HPDE6-E6E7 (cell line): ENCODE data around the gene NPIPB4.
A peak's percentile ranks its signal among the peaks of the same experiment; 100 is the strongest.
"Not testable (repeated sequence)": the region's sequence is repeated elsewhere in the genome, so short reads cannot be mapped to it uniquely, and the experiment has no call there.

Source experiments
- DNase-seq: peaks from one replicate; pipeline ENCODE4 v3.0.0; 2011; ENCODE audit warnings: missing footprints; ENCODE audit errors: extremely low spot score

The NPIPB4 gene

GRCh38 chr16:21857656-21858055, at the start of gene NPIPB4:
TSS of gene NPIPB4 (minus strand) at chr16:21857756. CDS start at chr16:21857378, 378 bp downstream.
- DNase-seq: not testable (repeated sequence)

- not testable (repeated sequence) for DNase-seq
Measured at GRCh38 chr16:21898998-21899397, 41.4 kb upstream of the NPIPB4 start.

GRCh38 chr16:21881988-21882387, 24.4 kb upstream of the NPIPB4 start:
- not testable (repeated sequence) for DNase-seq

GRCh38 chr16:21837186-21837585, 20.4 kb downstream of the NPIPB4 start:
- not testable (repeated sequence) for DNase-seq

- not testable (repeated sequence) for DNase-seq
Measured at GRCh38 chr16:21836334-21836733, 21.2 kb downstream of the NPIPB4 start.

GRCh38 chr16:21835747-21836146, 21.8 kb downstream of the NPIPB4 start:
- DNase-seq: not testable (repeated sequence)

GRCh38 chr16:21834211-21834610, 23.3 kb downstream of the NPIPB4 start:
- not testable (repeated sequence) for DNase-seq

- DNase-seq: not testable (repeated sequence)
Measured at GRCh38 chr16:21829929-21830328, 27.6 kb downstream of the NPIPB4 start.

- not testable (repeated sequence) for DNase-seq
Measured at GRCh38 chr16:21826067-21826706, 31.4 kb downstream of the NPIPB4 start.

- DNase-seq: not testable (repeated sequence)
Measured at GRCh38 chr16:21825526-21825925, 32.0 kb downstream of the NPIPB4 start.

- not testable (repeated sequence) for DNase-seq
Measured at GRCh38 chr16:21823258-21823657, 34.3 kb downstream of the NPIPB4 start.

- DNase-seq: not testable (repeated sequence)
Measured at GRCh38 chr16:21820908-21821465, 36.6 kb downstream of the NPIPB4 start.

GRCh38 chr16:21820028-21820907, 37.3 kb downstream of the NPIPB4 start:
- DNase-seq: peak; percentile 10

- DNase-seq: not testable (repeated sequence)
Measured at GRCh38 chr16:21819617-21820016, 37.9 kb downstream of the NPIPB4 start.

GRCh38 chr16:21817012-21817411, 40.5 kb downstream of the NPIPB4 start:
- not testable (repeated sequence) for DNase-seq

GRCh38 chr16:21815694-21816093, 41.9 kb downstream of the NPIPB4 start:
- DNase-seq: not testable (repeated sequence)

- DNase-seq: not testable (repeated sequence)
Measured at GRCh38 chr16:21802375-21802663, 55.2 kb downstream of the NPIPB4 start.

- not testable (repeated sequence) for DNase-seq
Measured at GRCh38 chr16:21801538-21802374, 55.8 kb downstream of the NPIPB4 start.

GRCh38 chr16:21798601-21799000, 59.0 kb downstream of the NPIPB4 start:
- DNase-seq: not testable (repeated sequence)

GRCh38 chr16:21793310-21793709, 64.2 kb downstream of the NPIPB4 start:
- not testable (repeated sequence) for DNase-seq

- not testable (repeated sequence) for DNase-seq
Measured at GRCh38 chr16:21790506-21790905, 67.0 kb downstream of the NPIPB4 start.
